Osteoblast (primary cell): ENCODE measurements around the gene ZNHIT1. TPM values are rescaled to one million over a fixed set of nuclear protein-coding genes. Genes with fewer than 3 reads are reported as not detected.
A peak's percentile ranks its signal among the peaks of the same experiment; 100 is the strongest.

Source experiments
- DNase-seq: peaks from one replicate; pipeline ENCODE4 v3.0.0; 2011; ENCODE audit warnings: low spot score, mixed read lengths; ENCODE audit not compliant: insufficient read length; ENCODE audit errors: missing footprints
- H2AFZ ChIP-seq: 2 replicates; pipeline ENCODE4 v1.6.0; 2011; ENCODE audit warnings: mild to moderate bottlenecking, low read length
- H3K27ac ChIP-seq: 2 replicates; pipeline ENCODE4 v1.5.1; 2011; ENCODE audit warnings: mild to moderate bottlenecking, low read depth, low read length, moderate library complexity
- H3K27me3 ChIP-seq: 2 replicates; pipeline ENCODE4 v1.6.0; 2012; ENCODE audit warnings: mild to moderate bottlenecking, control low read depth, inconsistent platforms, low read length, moderate library complexity; ENCODE audit not compliant: insufficient read depth
- H3K36me3 ChIP-seq: 2 replicates; pipeline ENCODE4 v1.5.1; 2011; ENCODE audit warnings: mild to moderate bottlenecking, low read length, control low read depth, moderate library complexity; ENCODE audit not compliant: insufficient read depth
- H3K4me1 ChIP-seq: 2 replicates; pipeline ENCODE4 v1.5.1; 2011; ENCODE audit warnings: mild to moderate bottlenecking, low read length, control low read depth, moderate library complexity; ENCODE audit not compliant: insufficient read depth
- H3K4me2 ChIP-seq: 2 replicates; pipeline ENCODE4 v1.6.0; 2011; ENCODE audit warnings: mild to moderate bottlenecking, low read length; ENCODE audit not compliant: insufficient read depth
- H3K4me3 ChIP-seq: fragments of 200-600 bp; sonication (generic); 3 replicates; pipeline ENCODE4 v1.5.1; 2012; ENCODE audit warnings: mild to moderate bottlenecking, low read length, inconsistent platforms; ENCODE audit not compliant: insufficient read depth
- H3K79me2 ChIP-seq: 2 replicates; pipeline ENCODE4 v1.6.0; 2012; ENCODE audit warnings: mild to moderate bottlenecking, low read length, control low read depth, inconsistent platforms; ENCODE audit not compliant: insufficient read depth
- H3K9me3 ChIP-seq: 2 replicates; pipeline ENCODE4 v1.5.1; 2011; ENCODE audit warnings: low read depth, low read length, control low read depth
- H4K20me1 ChIP-seq: 2 replicates; pipeline ENCODE4 v1.6.0; 2012; ENCODE audit warnings: mild to moderate bottlenecking, low read length, control low read depth; ENCODE audit not compliant: insufficient read depth
- CTCF ChIP-seq: IDR thresholded peaks from 2 replicates; pipeline ENCODE4 v1.5.1; 2011; ENCODE audit warnings: mild to moderate bottlenecking, low read depth, low read length, moderate library complexity; ENCODE audit errors: extremely low read depth
- total RNA-seq: library from RNA; depleted of rRNA; stranded (reverse); fragments of >200 nt; gene quantifications from 2 replicates; pipeline ENCODE4 v1.2.3, GENCODE V29; 2012

ZNHIT1 gene
- total RNA-seq, 1 donor: 64.4 TPM

GRCh38 chr7:101236292-101236835 lies 18.4 kb downstream of the ZNHIT1 start:
- DNase-seq: peak; percentile 35
- Histone ChIP-seq H4K20me1 (peaks cover 11% of the 10 kb centered on the region), H3K4me3 (no peak overlapping the region), H3K4me1 (no peaks in the 10 kb centered on the region), H2AFZ (no peak overlapping the region), H3K27ac (no peak overlapping the region), H3K27me3 (no peaks in the 10 kb centered on the region), H3K36me3 (peaks cover 15% of the 10 kb centered on the region), H3K9me3 (no peaks in the 10 kb centered on the region), H3K4me2 (no peak overlapping the region), H3K79me2 (peaks cover 7% of the 10 kb centered on the region)
- TF ChIP-seq CTCF: no peak

- H3K4me3 ChIP-seq: no peak within 1 kb of the TSS
- no peaks in the 10 kb centered on the region for H3K4me1 ChIP-seq
- peak within 1 kb of the TSS; percentile 8 for H3K27ac ChIP-seq
- H4K20me1 ChIP-seq: peaks cover 17% of the 10 kb centered on the region
- H3K4me2 ChIP-seq: no peak within 1 kb of the TSS
- H3K36me3 ChIP-seq: peaks cover 15% of the 10 kb centered on the region
- no peaks in the 10 kb centered on the region for H3K27me3 ChIP-seq
- no peaks in the 10 kb centered on the region for H3K9me3 ChIP-seq
- peak; percentile 93 for DNase-seq
- peaks cover 15% of the 10 kb centered on the region for H3K79me2 ChIP-seq
- no peak for TF ChIP-seq CTCF
- no peak within 1 kb of the TSS for H2AFZ ChIP-seq
Measured at GRCh38 chr7:101237206-101238067, 19.5 kb downstream of the ZNHIT1 start, which contains the start of gene CLDN15. TSS of gene CLDN15 (minus strand) at chr7:101237802. CDS start at chr7:101237581, 221 bp downstream.

- H3K27ac ChIP-seq: peak overlapping the region; percentile 8
- no peak overlapping the region for H3K4me2 ChIP-seq
- no peak for TF ChIP-seq CTCF
- no peak overlapping the region for H2AFZ ChIP-seq
- peak; percentile 30 for DNase-seq
- peaks cover 21% of the 10 kb centered on the region for H3K36me3 ChIP-seq
- H3K27me3 ChIP-seq: no peaks in the 10 kb centered on the region
- H3K9me3 ChIP-seq: no peaks in the 10 kb centered on the region
- no peak overlapping the region for H3K4me3 ChIP-seq
- peaks cover 2% of the 10 kb centered on the region for H3K4me1 ChIP-seq
- peaks cover 17% of the 10 kb centered on the region for H4K20me1 ChIP-seq
- peaks cover 25% of the 10 kb centered on the region for H3K79me2 ChIP-seq
Measured at GRCh38 chr7:101238226-101239182, 20.5 kb downstream of the ZNHIT1 start.
